Adrenal gland (tissue), 5 donors: Measurements from ENCODE around the gene ERG28.

Experiments
- POLR2A ChIP-seq, 2 donors: fragments of 450-650 bp; IDR thresholded peaks; one replicate each; pipeline ENCODE4 v1.6.1; 2017; ENCODE audit warnings: antibody characterized with exemption in 2 of 2, mild to moderate bottlenecking in 2 of 2, moderate library complexity in 1 of 2
- TF ChIP-seq, protein P1 (sequence below), 6 experiments: fragments of 450-650 bp in 4 of 6; fragments of 200-600 bp in 2 of 6; sonication (generic) in 1 of 6; IDR thresholded peaks; 1 replicate in 5 of 6; 2 replicates in 1 of 6; pipeline versions ENCODE4 v1.5.1 to v1.8.0; 2016 to 2021; ENCODE audit warnings: antibody characterized with exemption in 6 of 6, mild to moderate bottlenecking in 2 of 6, moderate library complexity in 1 of 6
- donor health status: DM: no; HTN: no; CAD: no.

DNA sequence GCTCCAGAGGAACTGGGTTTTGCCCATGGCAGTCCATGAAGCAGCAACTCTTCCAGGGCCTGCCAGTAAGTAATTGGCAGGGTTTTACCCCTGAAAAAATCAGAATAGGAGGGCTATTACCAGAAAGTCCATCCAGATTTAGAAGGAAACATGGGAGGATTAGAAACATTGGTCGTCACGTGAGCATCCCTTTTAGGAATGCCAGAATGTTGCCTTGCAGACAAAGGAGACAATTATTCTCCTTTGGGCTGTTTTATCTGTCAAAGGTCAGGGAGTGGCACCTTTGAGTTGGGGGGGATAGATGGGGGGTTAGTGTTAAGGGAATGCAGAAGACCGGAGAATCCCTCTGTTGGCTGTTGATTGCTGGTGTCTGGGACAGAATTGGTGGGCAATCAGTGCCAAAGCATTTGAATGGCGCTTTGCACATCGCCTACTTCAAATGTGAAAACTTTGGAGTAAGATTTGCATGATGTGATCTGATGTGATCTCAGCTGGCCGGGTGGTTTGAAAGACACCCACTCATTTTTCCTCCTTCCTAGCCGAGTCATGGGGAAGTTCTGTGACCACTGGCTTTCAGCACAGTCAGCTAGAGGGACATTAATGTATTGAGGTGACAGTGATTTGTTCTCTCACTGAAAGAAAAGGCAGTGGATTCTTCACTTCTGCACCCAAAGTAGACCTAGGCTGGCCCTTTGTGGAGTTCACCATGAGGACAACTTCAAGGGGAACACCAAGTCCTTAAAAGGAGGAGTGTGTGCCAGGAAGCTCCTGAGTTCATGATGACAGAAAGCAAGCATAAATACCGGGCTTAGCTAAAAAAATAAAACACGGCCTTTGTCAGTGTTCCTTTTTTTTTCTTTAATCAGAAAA lies 50.8 kb downstream of the ERG28 start:
- TF ChIP-seq, protein P1, sequence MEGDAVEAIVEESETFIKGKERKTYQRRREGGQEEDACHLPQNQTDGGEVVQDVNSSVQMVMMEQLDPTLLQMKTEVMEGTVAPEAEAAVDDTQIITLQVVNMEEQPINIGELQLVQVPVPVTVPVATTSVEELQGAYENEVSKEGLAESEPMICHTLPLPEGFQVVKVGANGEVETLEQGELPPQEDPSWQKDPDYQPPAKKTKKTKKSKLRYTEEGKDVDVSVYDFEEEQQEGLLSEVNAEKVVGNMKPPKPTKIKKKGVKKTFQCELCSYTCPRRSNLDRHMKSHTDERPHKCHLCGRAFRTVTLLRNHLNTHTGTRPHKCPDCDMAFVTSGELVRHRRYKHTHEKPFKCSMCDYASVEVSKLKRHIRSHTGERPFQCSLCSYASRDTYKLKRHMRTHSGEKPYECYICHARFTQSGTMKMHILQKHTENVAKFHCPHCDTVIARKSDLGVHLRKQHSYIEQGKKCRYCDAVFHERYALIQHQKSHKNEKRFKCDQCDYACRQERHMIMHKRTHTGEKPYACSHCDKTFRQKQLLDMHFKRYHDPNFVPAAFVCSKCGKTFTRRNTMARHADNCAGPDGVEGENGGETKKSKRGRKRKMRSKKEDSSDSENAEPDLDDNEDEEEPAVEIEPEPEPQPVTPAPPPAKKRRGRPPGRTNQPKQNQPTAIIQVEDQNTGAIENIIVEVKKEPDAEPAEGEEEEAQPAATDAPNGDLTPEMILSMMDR (IDR thresholded peaks at IDR 0.05) = no peak
- TF ChIP-seq POLR2A (IDR thresholded peaks at IDR 0.05) = no peak
